Myometrial cell (primary cell): ENCODE results near the gene YIPF6. TPM values are rescaled to one million over a fixed set of nuclear protein-coding genes. Genes with fewer than 3 reads are reported as not detected.

Experiments used
- total RNA-seq: library from RNA; depleted of rRNA; stranded (reverse); fragments of >200 nt; gene quantifications from 2 replicates; pipeline ENCODE4 v1.2.3, GENCODE V29; 2015

The YIPF6 gene
- total RNA-seq, result 28.4 and 30.8 TPM in 2 replicates

GRCh38 chrX:68498508-68499379, at the start of gene YIPF6:
Gene YIPF6 (plus strand): TSS chrX:68499051. CDS start chrX:68499067, 16 bp downstream.

Other genes starting within 250 kb of the YIPF6 start
- 3.5 and 4.4 TPM in 2 replicates for gene OPHN1, start 65.6 kb upstream of the YIPF6 start, total RNA-seq
- gene STARD8, start 148.6 kb downstream of the YIPF6 start, total RNA-seq, result 2.8 and 5.5 TPM in 2 replicates